GM18508 (cell line): ENCODE measurements around the gene KLF15.

Experiments
- ATAC-seq: cut with Tn5 transposase; IDR thresholded peaks from one replicate; pipeline ENCODE4 v1.9.1; 2021; ENCODE audit warnings: moderate number of reproducible peaks; ENCODE audit not compliant: insufficient read depth, unreplicated experiment

KLF15 gene

DNA sequence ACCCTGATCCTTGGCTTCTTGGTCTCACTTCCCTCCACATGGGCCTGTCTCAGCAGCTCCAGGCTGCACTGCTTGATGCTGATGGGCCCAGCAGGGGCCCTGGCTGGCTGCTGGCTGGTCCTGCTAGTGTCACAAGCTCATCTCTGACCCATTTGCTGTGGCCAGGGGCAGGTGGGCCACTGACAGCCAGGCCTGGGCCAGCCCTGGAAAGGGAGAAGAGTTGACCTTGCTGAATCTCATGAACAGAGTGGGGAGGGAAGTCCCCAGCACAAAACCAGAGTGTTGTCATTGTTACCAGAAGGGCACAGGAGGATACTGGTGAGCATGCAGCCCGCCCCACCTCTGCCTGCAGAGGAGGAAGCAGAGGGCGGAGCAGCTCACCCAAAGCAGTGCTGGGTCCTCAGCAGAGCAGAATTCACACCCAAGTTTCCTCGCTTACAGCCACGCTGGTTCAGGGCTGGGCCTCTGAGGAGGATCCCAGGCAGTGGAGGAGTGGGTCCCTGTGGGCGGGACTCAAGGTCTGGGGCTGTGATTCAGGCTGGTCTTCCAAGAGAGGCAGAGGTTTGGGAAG is 7.6 kb upstream of the KLF15 start:
- no peak for ATAC-seq

DNA sequence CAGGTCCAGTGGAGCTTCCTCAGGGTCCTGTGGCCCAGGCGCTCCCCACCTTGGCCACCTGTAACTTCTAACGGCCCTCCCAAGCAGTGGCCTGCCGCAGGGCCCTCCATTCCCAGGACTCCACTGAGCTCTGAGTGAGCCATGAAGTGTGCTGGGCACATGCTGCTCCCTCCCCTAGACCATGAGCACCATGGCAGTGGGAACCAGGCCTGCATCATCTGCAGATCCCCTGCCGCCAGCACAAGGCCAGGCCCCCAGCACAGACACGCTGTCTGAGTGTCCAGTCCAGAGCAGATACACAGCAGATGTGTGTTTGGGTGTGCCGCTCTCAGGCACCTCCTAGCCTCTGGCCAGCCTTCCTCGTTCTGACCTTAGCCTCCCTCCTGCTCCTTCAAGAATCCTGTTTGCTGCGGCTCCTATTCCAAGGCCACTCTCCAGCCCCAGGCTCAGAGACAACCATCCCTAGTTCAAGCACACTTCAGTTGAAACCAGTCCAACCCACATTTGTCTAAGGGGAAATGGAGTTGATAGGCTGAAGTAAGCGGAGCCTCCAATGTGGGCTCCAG is 7.0 kb upstream of the KLF15 start:
- no peak for ATAC-seq

DNA sequence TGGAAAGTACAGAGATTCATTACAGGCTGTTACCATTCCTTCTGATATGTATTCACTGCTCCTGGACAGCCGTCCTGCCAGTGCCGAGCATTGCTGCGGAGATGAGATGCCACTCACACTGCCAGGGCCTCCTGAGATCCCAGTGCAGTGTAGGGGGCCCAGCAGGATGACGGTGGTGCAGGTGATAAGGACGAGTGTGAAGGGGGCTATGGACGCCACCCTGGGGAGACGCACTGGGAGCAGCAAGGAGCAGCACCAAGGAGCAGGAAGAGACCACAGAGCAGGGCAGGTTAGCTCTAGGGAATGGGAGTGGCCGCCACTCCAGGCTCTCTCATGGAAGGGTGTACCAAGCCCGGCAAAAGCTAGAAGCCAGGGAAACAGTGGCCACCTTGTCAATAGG is 4.0 kb upstream of the KLF15 start:
- ATAC-seq, result no peak

DNA sequence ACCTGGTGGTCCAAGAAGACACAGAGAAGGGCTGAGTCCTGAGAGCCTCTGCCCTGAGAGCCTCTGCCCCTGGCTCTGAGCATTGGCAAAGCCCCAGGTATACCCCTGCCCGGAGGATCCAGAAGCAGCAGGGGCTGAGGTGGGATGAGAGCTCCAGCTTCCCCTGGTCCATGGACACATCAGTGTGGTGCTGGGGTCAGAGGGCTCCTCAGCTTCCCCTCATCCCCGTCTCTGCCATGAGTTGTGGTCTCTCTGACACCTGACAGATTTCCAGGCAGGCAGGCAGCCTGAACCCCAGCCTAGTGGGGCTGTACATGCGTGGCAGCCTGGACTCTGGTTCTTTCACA is 3.5 kb upstream of the KLF15 start:
- no peak for ATAC-seq

DNA sequence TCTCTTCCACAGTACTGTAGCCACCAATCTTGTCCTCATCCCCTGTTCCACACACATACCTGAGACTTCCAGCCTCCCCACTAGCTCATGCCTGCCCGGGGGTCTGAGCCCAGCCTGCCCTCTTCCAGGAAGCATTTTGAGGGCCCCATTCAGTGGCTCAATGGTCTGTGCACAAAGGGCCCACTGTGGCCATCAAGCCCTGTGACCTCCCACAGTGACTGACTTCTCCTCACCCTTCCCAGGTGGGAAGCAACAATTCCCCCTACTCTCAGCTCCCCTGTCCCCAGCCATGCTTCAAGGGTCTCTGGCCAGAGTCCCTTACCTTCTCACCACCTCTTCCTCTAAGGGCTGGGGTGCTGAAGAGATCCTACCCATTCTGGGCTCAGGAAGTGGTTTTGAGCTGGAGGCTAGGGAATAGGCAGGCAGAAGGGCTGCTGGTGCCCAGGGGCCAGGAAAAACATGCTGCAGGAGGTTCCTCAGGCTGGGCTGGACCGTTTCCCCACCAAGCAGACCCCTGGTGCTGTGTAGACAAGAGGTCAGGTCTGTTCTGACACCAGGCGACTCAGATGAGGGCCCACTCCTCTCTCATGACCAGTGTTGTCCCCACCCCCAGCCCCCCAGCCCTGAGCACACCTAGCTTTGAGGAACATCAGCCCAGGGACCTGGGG is 3.0 kb upstream of the KLF15 start:
- ATAC-seq, result no peak

DNA sequence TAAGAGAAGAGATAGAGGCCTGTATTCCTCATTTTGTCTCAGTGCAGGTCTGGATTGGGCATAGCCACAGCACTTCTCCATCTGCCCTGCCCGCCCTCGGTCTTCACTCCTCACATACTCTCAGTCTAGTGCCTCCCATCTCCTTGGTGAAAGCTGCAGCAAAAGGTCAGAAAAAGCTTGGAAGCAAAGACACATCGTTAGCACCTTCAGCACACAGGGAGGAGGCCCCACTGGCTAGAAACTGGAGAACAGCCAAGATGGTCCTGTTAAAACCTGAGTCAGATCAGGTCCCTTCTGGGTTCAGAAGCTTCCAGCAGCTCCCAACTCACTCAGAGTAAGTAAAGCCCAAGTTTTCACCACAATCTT is 1.6 kb upstream of the KLF15 start:
- no peak for ATAC-seq

DNA sequence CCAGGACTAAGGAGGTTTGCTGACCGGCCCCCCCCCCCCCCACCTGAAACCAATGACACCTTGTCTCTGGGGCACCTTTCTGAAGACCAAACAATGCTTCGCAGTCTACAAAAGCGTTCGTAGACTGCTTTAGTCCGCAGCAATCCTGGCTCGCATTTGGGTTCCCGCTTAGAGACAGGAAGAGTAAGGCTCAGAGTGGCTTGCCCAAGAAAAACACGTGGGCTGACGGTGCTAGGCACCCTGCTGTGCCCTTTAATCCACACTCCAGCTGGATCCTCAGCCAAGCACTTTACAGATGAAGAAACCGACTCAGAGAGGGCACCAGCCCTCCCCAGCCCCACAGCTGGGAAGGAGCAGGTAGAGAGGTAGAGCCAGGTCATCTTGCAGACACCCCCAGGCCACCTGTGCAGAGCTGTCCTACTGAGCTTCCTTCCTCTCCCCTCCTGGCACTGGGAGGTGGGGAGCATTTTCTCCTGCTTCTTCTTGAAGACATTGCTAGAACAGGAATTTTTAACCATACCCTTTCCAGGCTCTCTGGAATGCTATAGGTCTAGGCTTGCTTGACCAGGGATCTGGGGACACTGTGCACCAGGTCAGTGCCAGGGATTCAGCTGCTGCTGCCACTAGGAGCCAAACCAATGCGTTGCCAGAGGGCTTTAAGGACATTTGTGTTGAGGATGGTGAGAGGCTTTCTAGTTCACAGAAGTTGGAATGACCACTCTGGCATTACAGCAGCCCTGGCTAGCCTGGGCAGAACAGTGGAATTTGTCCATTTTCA is 1.0 kb upstream of the KLF15 start:
- no peak for ATAC-seq

DNA sequence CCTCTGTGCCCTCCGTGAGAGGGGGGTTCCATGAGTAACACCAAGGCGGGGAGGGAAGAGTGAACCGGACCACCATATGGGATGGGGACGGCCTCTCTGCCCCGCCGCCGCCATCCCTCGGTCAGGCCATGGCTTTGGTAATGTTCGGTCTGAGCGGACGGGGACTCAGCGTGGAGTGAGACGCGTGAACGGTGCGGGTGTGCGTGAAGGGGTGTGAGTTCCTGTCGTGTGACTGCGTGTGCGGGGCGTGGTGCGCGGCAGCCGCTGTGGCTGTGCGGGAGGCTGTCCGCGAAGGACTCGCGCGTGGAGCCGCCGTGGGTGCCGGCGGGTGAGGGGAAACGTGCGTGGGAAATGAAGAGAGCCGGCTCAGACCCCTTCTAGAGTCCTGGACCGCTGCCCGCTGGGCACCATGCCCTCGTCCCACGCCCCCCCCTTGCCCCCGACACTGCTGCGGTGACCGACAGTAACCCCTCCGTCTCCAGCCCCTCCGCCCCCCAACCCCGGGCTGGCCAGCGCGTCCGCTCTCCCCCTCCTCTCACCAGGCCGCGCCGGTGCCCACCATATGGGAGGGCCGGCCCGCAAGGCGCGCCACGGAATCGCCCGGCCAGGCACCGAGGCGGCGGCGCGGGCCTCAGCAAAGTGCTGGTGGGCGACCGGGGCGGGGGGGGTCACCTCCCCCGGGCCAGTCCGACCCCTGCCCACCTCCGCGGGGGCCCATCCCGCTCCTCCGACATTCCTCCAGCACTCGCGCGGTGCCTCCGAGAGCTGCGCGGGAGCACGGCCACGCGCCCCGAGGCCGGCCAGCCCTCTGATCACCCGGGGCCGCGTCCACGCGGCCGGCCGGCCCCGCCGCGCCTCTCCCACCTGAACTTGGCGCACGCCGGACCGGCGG is 589 bp downstream of the KLF15 start:
- no peak for ATAC-seq

DNA sequence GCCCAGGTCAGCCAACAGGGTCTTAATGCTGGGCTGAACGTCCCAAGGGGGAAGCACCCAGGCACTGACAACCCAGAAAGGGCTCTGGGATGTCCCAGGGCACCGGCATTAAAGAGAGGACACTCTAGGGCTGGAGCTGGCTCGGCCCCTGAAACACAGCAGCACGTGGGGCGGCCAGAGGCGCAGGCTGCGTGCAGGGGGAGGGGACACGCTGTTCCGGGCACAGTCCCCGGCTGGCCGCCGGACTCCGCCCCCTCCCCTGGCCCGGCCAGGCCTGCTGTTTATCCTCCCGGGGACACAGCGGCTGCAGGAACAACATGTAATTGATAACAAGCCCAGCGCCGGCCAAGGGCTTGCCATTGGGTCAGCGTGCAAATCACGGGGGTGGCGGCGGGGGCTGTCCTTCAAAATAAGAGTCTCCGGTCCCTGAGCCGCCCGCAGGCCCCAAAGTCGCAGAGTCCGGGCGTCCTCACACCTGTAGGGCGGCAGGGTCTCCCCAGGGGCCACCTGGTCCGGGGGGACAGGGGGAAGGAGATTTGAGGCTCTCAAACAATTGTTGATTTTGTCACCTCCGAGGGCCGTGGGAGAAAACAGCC is 1.3 kb downstream of the KLF15 start:
- no peak for ATAC-seq

DNA sequence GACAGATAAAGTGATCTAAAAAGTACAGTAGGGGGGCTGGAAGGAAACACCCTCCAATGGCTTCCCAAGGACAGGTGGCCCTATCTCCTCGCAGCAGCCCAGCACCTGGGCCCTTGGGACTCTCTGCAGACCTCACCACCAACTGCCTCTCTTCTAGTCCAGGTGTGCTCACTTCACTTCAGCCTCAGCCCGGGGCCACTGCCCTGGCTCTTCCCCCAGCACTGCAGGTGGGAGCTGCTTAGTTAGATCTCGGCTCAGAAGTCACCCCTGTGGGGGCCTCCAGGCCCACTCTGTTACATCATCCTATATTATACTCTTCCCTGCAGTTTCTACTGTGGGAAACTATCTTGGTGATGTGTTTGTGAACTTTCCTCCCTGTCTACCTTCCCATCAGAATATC is 2.0 kb downstream of the KLF15 start:
- no peak for ATAC-seq

DNA sequence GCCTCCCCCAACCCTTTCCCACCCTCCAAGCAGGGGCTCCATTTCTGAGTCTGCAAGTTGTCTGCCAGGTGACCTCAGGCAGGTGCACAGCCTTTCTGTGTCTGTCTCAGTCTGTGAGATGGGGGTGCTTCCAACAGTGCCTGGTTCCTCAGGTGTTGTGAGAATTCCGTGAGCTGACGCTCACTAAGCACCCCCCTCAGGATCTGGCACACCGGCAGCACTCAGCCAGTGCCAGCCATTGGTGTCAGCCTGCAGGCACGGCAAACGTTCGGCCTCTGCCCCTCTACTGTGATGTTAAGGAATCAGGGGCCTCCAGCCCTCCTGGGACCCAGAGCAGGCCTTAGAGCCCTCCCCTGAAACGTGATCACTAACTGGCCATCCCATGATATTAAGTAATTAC is 2.4 kb downstream of the KLF15 start:
- no peak for ATAC-seq

DNA sequence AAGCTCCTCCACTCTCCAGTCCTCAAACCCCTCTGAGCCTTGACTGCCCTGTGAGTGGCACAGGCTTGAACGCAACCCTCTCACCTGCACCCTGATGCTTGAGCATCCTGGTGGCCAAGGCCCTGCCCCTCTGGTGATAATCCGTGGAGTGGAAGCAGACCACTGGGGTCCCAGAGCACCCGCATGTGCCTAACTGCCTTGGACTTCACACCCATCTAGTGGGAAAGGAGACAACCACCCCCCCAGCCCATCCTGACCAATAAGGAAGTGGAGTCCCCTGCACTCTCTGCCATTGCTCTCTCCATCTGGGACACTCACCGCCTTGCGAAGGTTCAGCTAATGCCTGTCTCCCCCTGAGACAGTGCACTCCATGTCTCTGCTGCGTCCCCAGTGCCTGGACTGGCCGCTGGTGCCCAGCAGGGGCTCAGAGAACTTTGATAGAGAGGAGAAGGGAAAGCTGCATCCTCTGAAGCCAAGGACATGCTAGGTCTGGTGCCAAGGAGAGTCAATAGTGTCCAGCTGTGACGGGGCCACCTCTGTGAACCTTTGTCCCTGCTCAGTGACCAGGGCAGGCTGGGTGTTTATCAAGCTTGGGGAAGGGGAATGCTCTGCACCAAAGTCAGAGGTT is 3.4 kb downstream of the KLF15 start:
- ATAC-seq, result no peak

DNA sequence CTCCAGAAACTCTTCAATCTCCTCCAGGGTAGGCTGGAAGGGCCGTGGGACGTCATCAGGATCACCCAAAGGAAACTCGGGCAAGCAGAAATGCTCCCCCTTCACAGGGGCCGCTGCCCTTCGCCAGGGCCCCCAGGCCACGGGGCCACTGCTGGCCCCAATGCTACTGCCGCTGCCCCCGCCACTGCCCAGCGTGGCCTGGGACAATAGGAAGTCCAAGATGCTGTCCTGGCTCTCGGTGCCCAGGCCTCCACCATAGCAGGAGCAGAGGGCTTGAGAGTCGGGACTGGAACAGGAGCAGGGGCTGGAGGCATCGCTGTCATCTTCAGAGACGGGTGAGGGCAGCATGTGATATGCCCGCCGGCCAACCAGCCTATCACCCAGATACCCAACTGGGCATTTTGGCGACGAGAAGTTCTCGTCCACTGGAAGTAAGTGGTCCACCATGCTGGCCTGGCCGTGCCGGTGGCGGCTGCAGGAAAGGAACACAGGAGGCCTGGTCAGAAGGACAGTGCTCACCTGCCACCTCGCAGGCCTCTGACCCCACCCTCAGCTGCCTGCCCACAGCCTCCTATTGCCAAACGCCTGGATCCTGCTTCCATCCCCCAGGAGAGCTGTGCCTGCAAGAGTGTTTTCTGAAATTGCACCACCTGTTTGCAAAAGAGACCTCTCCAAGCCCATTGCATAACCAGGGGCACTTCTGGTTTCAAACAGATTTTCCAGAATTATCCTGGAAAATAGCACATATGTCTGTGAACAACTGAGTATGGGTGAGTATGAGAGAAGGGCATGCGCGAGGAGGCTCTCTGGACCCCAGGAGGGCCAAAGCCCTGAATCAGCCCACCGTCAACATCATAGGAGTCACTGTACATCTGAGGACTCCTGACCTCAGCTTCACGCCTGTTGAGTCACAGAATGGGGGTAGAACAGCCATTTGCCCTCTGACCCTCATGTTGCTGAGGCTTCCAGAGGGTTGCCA is 4.4 kb downstream of the KLF15 start:
- no peak for ATAC-seq

DNA sequence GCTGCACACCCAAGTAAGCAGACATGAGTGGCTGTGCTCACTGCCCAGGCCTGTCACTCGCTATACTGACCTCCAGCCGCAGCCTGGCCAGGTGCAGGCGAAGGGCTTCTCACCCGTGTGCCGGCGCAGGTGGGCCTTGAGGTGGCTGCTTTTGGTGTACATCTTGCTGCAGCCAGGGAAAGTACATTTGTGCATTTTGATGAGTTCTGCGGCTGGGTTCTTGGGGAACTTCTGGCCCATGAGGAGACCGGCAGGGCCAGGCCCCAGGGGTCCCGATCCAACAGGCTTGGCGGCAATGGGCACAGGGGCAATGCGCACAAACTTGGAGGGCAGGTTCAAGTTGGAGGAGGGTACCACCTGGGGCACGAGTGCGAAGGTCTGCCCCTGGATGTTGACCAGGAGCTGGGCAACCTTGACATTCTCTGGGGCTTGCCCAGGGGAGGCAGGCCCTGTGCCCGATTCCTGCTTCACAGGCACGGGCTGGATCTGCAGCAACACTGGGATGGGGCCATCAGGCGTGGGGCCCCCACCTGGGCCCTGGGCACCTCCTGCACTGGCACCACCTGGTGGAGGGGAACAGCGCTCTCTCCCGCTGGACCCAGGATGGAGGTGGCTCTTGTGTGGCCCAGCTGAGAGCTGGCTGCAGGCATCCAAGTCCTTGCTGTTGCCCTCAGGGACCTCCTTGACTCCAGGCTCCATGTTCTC is 5.3 kb downstream of the KLF15 start:
- no peak for ATAC-seq

DNA sequence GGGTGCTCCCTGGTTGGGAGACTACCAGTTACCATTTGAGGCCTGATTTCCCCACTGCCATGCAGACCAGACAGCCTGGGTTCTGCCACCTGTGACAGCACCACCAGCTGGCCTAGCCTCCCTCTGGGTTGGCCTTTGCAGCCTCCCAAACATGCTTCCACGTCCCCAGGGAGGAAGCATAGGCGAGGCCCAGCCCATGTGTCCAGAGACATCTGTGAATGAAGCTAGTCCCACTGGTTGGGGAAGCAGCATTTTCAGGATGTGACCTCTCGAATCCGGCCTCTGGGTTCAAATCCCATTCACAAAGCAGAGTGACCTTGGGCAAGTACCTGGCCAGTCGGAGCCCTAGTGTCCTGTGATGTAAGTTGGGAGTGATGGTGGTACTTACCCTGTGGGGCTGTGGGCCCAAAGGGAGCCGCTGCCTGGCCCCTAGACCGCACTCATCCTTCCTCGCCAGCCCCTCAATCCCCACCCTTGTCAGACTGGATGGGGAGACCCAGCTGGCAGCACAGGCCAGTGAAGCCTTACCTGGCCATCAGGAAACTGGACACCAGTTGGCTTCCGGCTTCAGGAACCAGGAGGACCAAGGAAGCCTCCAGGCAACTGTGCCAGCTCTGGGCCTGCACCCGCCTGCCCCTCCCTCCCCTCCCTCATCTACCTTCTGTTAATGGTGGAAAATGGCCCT is 6.0 kb downstream of the KLF15 start:
- no peak for ATAC-seq

DNA sequence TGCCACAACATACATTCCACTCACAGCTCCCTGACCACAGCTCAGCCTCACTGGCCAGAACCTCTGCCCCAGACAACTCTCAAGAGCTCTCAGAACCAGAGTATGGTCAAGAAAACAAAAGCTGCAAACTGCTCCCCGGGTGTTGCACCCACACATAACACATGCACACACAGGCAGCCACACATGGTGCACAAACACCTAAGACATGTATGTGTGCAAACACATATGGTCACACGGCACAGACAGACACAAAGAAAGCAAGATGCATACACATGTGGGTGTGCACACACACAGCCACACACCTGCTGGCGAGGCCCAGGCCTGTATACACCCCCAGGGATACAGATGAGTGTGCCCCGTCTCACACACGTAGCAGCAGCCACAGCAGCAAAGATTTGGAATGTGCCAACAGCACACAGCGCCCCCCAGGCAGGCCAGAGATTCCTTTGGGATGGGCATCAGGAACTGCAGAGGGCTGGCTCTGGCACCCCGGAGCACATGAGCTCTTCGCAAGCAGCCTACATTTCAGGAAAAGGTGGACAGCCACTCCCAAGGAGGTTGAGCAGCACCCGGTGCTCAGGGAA is 6.6 kb downstream of the KLF15 start:
- ATAC-seq, result no peak
